Stimulated activated CD8-positive, alpha-beta memory T cell treated with anti-CD3 and anti-CD28 coated beads, Interleukin-7, amount 100 ng/mL, for 4 hours (primary cell): ENCODE measurements around the gene IQSEC1.

ENCODE experiments used
- DNase-seq, 2 donors: peaks; one replicate each; pipeline ENCODE4 v3.0.0-alpha.2; 2020; ENCODE audit warnings: low read depth in 2 of 2

The IQSEC1 gene

DNA sequence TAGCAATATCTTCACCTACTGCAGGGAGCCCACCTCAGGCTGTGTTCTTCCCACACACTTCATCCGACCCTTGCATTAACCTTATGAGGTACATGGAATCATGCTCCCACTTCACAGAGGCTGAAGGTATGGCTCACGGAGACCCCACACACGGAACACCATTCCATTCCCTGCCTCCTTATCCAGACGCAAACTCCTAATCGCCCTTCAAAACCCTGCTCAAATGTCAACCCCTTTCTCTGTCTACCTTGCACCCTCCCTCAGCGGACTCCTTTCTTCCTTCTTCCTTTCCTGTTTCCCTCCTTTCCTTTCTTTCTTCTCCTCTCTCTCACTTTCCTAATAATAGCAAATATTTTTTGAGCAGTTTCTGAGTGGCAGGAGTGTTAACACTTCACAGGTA, 23.8 kb downstream of the IQSEC1 start:
- no peak for DNase-seq

DNA sequence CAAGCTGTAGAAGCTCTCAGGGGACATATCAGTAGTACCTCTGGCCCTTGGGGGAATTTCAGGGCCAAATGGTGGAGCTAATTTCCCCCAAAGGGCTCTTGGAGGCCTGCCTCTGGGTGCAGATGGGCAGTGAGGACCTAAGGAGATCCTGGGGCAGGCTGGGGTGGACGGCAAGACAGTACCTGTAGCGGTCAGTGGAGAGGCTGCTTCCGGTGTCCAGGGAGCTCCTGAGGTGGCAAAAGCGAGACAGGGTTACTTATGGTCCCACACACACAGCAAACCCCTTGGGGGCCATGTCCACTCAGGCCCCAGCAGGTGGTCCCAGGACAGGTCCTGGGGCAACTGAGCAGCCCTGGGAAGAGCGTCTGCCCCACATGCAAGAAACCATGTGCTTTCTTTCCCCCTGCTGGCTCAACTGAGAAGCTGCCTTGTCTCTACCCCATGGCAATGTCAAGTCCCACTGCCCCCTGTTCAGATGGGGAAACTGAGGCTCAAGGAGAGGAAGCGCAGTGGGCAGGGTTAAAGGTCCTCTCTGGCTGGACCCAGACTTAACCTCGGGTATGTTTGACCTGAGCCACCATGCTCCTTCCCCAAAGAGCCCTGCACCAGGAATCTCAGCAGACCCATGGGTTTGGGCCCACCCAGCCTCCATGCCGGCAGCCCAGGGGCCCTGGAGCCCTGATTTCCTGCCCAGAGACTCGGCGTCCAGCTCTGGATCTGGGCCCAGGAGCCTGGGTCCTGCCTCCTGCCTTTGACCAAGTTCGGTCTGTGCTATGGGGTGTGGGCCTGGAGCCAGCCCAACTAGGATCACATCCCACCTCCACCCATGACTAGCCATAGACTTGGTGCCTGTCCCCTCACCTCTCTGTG, 25.7 kb downstream of the IQSEC1 start:
- DNase-seq, result no peak

DNA sequence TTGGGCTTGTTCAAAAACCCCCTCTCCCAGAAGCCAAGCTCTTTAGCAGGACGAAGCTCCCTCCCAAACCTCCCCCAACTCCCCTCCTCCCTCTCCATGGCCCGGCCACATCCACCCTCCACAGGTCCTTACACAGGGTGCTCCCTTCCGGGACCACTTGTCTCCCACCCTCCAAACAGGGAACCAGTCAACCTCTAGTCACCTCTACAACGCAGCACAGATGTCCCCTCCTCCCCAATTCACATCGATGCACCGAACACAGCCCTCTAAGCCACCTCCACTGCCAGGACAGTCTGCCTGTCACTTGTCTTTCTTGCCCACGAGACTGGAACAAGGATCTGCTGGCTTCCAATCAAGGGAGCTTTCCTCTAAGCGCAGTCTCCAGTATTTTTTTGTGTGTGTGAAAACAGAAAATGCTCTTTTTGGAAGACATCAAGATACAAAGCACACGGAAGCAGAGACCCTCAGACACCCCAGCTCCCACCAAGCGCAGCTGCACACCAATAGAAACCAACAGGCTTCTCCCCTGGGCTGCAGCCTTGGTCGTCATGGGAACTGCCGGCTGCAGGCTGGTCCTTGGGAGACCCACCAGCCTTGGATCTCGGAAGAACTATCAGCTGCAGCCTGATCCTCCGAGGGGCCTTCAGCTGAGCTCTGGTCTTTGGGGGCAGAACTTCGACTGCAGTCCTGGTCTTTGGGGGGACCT, 26.5 kb downstream of the IQSEC1 start:
- DNase-seq, result no peak

DNA sequence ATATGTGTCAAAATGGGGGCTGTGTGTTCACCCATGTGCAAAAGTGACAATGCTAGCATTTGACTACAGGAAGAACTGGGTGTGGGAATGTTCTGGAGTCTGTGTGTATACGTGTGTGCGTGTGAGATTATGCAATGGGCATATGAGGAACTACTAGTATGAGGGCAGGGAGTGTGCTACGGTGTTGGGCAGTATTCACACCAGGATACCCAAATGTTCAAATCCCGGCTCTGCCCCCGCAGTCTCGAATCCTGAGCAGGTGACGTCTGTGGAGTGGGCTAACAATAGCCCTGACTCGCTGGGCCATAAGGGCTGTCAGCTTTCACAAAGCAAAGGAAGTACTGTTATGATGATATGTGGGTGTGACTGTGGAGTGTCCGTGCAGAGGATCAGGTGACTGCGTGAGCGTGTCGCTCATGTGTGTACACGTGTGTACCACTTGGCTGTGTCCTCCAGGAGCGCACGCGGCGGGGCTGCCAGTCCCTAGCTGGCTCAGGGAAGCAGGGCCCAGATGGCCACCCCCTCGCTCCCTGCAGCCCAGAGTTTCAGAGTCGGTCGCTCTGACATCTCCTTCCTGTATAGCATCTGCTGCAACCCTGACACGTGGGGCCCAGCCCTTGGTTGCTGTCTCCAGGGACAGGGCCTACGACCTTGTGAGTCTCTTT, 27.2 kb downstream of the IQSEC1 start:
- DNase-seq, result no peak

DNA sequence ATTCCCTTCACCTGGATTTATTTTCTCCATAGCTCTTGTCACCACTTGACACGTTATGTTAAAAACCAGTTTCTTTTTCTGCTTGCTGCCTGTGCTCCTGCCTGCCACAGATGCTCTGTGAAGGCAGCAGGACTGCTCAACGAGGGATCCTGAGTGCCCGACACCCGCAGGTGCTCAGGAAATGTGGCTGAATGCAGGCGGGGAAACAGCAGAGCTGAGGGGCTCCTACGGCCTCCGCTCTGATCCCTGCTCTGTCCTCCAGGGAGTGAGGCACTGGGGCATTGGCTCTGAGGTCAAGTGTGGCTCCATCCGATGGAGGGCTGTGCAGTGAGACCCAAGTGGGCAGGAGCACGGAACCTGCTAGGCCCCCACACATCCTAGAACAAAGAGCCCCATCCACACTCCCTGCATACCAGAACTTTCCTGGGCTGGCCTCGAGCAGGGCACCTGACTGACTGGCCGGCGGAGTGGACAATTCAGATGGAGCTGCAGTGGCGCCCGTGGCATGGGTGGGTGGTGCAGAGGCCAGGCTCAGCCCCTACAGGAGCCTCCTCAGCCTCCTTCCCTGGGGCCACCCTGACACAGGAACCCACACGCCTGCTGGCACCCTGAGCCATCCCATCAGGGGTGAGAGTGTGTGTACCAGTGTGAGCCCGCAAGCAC, 27.9 kb downstream of the IQSEC1 start:
- no peak for DNase-seq

DNA sequence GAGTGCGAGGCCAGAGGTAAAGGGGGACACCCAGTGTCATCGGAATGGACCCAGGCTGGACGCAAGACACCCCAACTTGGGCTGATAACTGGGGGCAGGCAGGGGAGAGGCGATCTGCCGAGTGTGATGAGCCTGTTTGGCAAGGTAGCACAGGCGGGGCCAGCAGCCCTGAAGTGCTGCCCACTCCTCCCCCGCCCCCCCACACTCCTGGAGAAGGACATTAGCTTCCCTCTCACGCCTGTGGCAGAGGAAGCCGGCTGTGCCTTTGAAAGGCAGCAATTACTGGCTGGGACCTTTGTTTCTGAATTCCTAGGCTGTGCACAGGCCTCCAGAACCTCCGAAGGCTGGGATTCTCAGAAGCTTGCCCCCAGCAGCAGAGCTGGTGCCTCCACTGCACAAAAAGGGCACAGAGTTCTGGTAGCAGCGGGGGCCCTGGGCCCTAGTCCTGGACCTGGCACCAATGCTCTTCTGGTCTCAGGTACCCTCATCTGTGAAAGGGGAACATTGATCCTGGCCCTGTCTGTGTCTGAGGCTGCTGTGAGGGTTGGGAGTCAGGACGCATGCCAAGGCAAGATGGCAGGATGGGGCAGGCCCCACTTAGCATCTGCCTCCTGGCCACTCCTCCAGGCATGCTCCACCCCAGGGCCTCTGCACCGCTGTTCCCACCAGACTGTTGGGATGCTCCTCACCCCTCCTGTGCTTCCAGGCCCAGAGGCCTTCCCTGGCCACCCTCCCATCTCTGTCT, 28.6 kb downstream of the IQSEC1 start:
- DNase-seq, result no peak

DNA sequence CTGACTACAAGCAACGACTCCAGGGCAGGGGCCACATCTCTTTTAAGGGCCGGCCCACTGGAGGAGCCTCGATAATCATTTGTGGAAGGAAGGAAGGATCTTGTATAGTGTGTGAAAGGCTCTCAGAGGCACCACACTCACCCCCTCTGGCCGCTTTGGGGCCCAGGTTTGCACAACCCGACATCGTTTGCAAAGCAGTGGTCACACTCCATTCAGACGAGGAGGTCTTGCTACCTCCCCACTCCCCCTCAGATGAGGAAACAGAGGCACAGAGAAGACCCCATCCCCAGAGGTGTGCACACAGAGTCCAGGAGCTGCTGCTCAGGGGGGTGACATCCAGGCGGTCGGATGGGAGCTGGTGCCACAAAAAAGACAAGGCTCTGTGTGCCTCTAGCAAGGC, 29.6 kb downstream of the IQSEC1 start:
- DNase-seq, result no peak

DNA sequence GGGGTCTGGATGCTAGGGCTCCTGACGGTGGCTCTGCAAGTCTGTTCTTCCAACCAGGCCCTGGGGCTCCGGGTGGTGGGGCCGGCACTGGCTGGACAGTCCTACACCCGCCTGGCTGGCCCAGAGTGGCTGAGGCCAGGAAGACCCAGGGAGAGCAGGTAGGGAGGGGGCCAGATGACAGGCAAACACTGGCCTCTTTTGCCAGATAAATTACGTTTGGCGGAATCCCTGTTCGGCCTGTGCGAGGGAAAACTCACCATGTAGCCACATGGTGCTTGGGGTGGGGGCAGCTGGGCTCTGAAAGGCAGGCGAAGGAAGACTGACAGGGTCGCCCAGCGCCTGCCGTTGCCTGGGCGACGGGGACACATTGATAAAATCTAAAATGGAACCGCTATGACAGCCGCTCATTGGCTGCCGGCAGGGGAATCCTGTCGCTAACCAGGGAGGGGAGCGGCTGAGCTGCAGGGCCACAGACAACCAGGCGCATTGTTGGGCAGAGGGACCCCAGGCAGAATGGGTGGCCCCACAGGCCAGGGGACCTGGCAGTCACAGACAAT, 30.4 kb downstream of the IQSEC1 start:
- no peak for DNase-seq

DNA sequence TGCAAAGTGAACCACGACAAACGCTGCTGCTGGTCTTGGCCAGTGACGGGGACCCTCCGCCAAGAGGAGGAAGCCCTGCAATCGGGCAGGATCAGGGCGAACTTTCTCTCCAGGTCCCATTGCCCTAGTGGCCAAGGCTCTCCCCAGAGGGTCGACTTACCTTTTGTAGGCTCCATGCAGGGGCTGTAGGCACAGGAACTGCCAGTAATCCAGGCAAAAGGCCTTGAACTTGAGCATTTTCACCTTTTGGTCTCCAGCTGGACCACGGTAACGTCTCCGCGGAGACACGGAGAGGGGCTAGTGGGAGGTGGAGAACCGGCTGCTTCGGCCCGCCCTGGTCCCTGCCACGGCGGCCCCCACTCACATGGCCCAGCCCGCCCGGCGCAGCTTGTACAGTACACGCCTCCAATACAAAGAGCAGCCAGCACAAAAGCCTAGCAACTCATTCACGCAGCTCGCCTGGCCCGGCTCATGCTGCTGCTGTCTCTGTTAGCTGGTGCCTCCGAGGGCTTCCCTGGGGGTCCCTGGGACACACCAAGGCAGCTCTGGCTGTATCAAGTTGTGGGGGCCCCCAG, 31.0 kb downstream of the IQSEC1 start:
- no peak for DNase-seq

DNA sequence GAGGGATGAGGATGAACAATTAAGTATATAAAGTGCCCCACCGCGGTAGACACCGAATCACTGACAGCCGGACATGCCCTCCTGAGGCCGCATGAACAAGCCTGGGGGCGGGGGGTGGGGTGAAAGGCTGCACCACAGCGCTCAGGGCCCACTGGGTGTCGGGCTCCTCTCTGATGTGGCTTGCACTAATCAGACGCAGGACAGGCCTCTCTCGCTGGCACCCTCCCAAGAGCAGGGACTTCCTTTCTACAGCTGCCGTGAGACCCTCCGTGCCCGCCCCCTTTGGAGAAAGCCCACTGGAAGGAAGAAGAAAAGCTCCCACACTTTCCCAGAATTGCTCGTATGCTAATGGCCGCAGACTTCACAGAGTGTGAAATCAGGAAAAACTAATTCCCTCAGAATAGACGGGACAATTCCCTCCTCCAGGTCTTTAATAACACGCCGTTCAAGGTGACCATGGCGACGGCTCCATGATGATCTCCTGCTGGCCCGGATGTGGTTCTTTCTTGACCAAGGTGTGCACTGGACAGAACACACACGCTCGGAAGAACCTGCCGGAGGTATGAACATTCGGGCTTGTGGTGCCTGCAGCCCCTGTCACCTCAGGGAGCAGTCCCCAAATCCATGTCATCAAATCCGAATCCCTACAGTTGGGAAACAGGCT, 32.0 kb downstream of the IQSEC1 start:
- no peak for DNase-seq

DNA sequence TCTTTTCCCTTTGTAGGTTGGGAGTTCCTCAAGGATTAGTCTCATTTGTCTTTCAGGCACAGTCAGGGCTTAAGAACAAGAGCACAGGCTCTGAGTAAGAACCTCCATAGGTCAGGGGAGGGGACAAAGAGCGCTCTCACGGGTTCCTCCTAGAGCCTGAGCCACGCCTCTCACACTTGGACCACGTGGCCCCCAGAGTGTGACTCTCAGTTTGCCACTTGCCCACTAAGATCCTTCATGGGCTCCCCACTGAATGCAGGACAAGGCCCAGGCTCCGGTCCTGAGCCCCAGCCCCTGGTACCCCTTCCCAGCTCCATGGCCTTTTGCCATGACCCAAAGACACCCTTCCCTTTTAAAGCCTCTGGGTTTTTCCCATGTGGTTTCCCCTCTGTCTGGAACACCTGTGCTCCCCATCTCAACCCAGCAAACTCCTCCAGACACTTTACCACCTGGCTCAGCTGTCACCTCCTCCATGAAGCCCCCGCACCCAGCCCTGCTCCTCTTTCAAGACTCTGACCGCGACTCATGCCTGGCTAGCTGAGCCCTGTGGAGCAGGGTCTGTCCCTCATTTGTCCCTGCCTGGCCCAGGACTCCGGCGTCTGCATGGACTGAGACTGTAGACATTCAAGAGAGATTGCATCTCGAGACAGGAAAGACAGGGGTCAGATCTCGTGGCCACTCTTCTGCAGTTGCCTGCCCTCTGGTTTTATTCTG, 32.7 kb downstream of the IQSEC1 start:
- DNase-seq, result peak; percentile 44 to 61

DNA sequence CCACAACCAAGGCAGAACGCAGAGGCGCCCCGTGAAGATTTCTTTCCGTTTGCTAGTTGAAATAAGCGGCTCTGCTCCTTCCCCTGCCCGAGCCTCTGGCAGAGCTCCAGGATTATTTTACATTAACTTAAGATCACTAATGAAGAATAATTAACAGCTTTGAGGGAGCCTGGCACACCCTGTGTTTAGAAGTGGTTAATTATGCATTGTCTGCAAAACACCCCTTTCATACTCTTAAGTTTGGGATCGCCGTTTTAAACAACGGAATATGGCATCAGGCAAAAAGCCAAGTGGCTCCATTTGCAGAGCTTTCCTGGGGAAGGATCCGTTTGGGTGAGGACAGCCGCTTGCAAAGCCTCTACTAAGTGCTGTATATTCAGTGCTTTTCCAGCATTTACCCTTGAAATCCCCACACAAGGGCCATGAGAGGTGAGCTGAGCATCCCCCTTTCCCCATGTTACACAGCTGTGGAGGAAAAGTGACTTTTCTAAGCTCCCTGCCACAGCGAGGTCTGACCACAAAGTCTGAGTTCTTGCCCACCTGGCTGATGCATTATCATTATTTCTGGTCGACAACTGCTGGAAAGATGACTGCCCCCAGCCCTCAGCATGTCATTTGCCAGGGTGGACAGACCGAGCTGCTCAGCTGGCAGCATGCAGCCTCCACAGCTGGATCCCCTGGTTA, 33.9 kb downstream of the IQSEC1 start:
- DNase-seq, result no peak

DNA sequence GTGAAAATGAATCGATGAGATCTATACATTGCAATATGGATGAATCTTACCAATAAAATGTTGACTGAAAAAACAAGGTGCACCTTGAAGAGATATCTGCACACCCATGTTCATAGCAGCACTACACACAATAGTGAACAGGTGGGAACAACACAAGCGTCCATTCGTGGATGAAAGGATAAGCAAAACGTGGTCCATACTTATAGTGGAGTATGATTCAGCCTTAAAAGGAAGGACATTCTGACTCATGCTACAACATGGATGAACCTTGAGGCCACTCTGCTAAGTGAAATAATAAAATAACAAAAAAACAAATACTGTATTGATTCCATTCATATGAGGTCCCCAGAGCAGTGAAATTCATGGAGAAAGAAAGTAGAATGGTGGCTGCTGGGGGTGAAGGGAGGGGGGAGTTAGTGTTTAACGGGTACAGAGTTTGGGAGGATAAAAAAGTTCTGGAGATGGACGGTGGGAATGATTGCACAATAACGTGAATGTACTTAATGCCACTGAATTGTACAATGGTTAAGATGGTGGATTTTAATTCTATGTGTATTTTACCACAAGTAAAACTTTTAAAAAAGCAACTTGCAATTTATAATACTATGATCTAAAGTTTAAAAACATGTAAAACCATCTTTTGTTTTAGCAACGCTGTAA, 35.6 kb downstream of the IQSEC1 start:
- no peak for DNase-seq

DNA sequence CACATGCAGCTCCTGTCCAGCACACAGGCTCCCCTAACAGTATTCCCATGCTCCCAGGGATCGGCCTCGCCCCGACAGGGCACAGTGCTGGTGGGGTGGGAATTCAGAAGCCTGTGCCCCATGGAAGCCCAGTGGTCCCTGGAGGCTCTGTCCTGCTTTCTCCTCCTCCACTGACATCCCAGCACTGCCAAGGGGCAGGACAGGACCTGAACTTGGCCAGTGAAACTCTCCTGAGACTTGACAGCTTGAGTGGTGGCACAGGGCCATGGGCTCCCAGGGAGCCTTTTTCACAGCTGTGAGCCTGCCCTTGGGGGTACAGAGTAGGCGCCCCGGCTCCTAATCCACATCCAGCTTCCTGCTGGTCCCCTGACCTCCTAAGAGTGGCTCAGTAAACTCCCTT, 38.4 kb downstream of the IQSEC1 start:
- DNase-seq, result no peak

DNA sequence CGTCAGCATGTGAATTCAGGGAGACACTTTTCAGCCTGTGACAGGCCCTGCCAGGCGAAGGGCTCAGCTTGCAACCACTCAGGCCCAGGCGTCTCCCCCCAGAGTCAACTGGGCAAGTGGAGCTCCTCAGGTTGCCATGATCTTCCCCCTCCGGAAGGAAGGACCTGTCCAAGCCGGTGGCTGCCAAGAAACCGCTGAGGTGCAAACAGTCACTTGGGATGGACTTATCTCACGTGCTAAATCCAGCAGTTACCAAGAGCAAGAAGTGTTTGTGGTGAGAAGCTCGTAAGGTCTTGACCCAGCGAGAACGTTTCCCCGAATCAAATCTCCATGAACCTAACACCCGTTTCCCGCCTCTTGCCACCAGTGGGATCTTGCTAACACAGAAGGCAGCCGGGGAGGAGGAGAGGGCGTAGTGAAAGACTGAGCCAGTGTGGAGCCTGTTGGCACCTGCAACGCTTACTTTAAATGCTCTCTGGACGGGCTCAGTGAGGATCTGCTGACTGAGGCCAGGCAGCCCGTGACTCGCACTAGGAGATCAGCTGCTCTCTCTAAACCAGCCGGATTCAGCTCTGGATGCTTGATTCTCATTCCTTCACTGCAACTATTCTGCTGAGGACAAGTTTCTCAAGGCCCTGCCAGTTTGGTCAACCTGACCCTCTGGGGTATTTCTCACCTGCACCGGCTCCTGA, 39.0 kb downstream of the IQSEC1 start:
- no peak for DNase-seq

DNA sequence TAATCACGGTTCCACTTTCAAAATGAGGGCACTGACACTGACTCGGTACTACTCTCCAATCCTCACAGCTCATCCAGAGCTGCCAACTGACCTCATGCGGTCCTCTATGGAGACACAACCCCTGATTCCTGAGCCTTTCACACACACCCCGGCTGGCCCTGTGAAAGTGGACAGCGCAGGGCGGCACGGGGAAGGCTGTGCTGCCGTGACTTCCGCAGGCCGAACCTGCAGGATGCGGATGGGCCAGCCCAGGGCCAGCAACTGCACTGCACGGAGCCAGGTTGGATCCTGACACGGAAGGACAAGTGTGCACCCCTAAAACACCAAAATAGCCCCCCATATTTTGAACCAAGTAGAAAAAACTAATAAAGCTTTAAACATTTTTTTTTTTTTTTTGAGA, 41.0 kb downstream of the IQSEC1 start:
- DNase-seq, result no peak

DNA sequence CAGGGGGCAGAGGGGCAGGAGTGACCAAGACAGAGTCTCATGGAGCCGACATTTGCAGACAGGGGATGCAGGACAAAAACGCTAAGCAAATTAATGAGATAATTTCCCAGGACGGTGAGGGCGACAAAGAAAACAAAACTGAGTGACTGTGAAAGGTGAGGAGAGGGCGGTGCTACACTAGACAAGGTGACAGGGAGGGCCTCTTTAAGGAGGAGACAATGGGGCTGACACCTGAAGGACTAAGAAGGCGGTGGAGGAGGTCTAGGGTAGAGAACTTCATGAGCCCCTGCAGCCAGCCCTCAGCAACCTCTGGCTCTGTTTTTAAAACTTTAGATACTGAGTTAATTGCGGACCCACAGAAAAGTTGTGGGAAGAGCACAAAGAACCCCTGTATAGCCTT, 41.6 kb downstream of the IQSEC1 start:
- no peak for DNase-seq

DNA sequence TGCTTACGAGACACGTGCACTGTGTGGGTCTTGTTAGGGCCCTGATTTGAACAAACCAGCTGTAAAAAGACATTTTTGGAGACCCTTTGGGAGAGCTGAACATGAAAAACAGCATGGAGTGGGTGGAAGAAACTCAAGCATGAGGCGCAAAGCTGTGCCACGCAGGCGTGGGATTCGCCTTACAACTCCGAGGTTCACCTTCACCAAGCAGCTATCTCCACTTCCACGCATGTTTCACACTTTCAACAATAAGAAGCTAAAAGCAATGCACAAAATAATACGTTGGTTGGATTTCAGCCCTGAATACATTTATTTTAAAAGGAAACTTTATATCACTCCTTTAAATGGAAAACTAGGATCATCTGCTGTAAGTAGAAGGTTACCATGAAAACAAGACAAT, 42.5 kb downstream of the IQSEC1 start:
- DNase-seq, result no peak
